ENCODE data around the gene C10orf53. TPM values are rescaled to one million over a fixed set of nuclear protein-coding genes. Genes with fewer than 3 reads are reported as not detected.
A peak's percentile ranks its signal among the peaks of the same experiment; 100 is the strongest.
"Not testable (repeated sequence)": the region's sequence is repeated elsewhere in the genome, so short reads cannot be mapped to it uniquely, and the experiment has no call there.

Gene C10orf53
- total RNA-seq, 1 donor from 2014 or later: not detected

DNA sequence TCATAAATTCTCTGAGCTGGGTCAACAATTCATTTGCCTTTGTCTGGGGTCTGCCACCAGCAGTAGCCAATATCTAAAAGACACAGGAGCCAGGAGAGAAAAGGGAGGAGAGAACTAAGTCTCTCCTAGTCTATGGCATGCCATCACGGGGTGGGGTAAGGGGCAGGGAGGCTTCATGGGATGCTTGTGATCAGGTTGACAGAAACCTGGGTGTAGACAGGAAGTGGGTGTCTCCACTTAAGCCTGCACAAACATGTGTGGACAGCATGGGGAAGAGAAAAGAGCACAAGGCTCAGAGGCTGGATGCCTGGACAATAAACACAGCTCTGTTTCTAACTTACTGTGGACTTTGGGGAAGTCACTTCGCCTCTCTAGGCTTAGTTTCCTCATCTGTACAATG, 11.5 kb upstream of the C10orf53 start:
- TF ChIP-seq, protein P1, sequence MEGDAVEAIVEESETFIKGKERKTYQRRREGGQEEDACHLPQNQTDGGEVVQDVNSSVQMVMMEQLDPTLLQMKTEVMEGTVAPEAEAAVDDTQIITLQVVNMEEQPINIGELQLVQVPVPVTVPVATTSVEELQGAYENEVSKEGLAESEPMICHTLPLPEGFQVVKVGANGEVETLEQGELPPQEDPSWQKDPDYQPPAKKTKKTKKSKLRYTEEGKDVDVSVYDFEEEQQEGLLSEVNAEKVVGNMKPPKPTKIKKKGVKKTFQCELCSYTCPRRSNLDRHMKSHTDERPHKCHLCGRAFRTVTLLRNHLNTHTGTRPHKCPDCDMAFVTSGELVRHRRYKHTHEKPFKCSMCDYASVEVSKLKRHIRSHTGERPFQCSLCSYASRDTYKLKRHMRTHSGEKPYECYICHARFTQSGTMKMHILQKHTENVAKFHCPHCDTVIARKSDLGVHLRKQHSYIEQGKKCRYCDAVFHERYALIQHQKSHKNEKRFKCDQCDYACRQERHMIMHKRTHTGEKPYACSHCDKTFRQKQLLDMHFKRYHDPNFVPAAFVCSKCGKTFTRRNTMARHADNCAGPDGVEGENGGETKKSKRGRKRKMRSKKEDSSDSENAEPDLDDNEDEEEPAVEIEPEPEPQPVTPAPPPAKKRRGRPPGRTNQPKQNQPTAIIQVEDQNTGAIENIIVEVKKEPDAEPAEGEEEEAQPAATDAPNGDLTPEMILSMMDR (IDR thresholded peaks at IDR 0.05; ENCODE audit: unreplicated experiment): no peak
- Mint-ChIP-seq H3K36me3 (no peaks in the 10 kb centered on the region), H3K9me3 (peaks cover 13% of the 10 kb centered on the region), H3K27ac (no peak overlapping the region), H3K4me1 (no peaks in the 10 kb centered on the region), H3K27me3 (ENCODE audit: low read depth) (peaks cover 78% of the 10 kb centered on the region), H3K4me3 (no peak overlapping the region)
- peak in 1 of 2 experiments; percentile 10 for DNase-seq (ENCODE audit: low spot score in 2 of 2, unreplicated experiment in 2 of 2)

DNA sequence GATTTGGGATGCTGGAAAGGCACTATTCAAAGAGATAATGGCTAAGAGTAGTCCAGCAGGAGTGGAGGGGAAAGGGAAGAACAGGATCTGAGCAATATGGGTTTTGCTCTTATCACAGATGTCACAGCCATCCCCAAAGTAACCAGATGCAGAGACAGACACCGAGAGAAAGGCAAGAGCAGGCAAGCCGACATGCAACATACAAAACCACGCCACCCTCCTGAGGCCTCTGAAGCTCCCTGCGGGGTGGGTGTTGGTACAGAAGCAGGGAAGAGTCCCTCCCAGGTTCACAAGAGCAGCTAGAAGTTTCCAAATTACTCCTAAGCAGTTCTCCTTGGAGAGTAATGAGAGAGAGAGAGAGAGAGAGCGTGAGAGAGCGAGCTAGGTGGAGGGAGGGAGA, 10.8 kb upstream of the C10orf53 start:
- Mint-ChIP-seq H3K27ac (no peak overlapping the region), H3K9me3 (peaks cover 13% of the 10 kb centered on the region), H3K4me1 (no peaks in the 10 kb centered on the region), H3K27me3 (ENCODE audit: low read depth) (peaks cover 84% of the 10 kb centered on the region), H3K4me3 (no peak overlapping the region), H3K36me3 (no peaks in the 10 kb centered on the region)
- TF ChIP-seq, protein P1 (IDR thresholded peaks at IDR 0.05; ENCODE audit: unreplicated experiment): no peak
- DNase-seq (ENCODE audit: low spot score in 2 of 2, unreplicated experiment in 2 of 2): no peak

DNA sequence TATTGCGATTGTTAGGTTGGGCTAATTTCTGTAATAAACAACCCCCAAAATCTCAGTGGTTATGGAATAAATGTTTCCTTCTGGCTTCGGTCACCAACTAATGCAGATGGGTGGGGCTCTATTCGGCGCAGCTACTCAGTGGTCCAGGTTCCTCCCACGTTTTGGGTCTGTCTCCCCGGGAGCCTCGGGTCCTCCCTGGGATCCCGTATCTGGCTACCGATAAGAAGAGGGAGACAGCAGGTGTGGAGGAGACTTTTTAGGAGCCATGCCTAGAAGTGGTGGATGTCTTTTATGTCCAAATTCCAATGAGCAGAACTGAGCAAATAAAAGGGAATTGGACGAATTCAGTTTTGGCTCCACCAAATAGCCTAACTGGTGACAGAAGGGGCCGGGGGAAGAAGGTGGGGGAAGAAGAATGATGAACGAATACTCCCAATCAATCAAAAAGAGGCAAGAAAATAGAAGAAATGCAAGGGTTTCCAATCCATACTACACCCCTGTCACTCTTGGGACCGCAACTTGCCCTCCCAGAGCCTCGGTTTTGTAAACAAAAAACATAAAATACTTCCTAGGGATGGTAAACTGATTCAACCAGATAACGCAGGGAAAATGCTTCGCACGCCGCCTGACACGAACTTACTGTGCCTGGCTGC, 498 bp upstream of the C10orf53 start:
- Mint-ChIP-seq H3K9me3 (peaks cover 34% of the 10 kb centered on the region), H3K4me3 (peak overlapping the region; percentile 52), H3K36me3 (no peaks in the 10 kb centered on the region), H3K4me1 (peaks cover 4% of the 10 kb centered on the region), H3K27ac (no peak overlapping the region), H3K27me3 (ENCODE audit: low read depth) (peaks cover 81% of the 10 kb centered on the region)
- DNase-seq (ENCODE audit: low spot score in 2 of 2, unreplicated experiment in 2 of 2): no peak
- TF ChIP-seq, protein P1 (IDR thresholded peaks at IDR 0.05; ENCODE audit: unreplicated experiment): no peak

DNA sequence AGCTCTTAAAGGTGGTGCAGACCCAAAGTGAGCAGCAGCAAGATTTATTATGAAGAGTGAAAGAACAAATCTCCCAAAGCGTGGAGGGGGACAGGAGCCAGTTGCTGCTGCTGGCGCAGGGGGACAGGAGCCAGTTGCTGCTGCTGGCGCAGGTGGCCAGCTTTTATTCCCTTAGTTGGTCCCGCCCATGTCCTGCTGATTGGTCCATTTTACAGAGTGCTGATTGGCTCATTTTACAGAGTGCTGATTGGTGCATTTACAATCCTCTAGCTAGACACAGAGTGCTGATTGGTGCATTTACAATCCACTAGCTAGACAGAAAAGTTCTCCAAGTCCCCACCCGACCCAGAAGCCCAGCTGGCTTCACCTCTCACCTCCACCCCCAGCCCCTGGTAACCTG, 3.0 kb downstream of the C10orf53 start:
- not testable (repeated sequence) for H3K36me3 Mint-ChIP-seq; DNase-seq (ENCODE audit: low spot score in 2 of 2, unreplicated experiment in 2 of 2); H3K4me1 Mint-ChIP-seq; H3K27ac Mint-ChIP-seq; H3K4me3 Mint-ChIP-seq
- Mint-ChIP-seq H3K9me3 (peaks cover 40% of the 10 kb centered on the region), H3K27me3 (ENCODE audit: low read depth) (peaks cover 69% of the 10 kb centered on the region)

DNA sequence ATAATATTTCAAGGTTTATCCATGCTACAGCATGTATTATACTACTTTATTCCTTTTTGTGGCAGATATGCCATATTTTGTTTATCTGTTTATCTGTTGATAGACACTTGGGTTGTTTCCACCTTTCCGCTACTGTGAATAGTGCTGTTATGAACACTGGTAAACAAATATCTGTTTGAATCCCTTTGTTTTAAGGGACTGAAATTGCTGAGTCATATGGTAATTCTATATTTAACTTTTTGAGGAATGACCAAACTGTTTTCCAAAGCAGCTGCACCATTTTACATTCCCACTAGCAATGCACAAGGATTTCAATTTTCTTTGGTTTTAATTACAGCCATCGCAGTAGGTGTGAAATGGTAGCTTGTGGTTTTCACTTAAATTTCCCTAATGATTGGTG, 3.4 kb downstream of the C10orf53 start:
- peaks cover 36% of the 10 kb centered on the region for H3K9me3 Mint-ChIP-seq
- no peak overlapping the region for H3K4me3 Mint-ChIP-seq
- DNase-seq (ENCODE audit: low spot score in 2 of 2, unreplicated experiment in 2 of 2): no peak
- TF ChIP-seq, protein P1 (IDR thresholded peaks at IDR 0.05; ENCODE audit: unreplicated experiment): no peak
- H3K36me3 Mint-ChIP-seq: no peaks in the 10 kb centered on the region
- peaks cover 69% of the 10 kb centered on the region for H3K27me3 Mint-ChIP-seq (ENCODE audit: low read depth)
- peaks cover 4% of the 10 kb centered on the region for H3K4me1 Mint-ChIP-seq
- no peak overlapping the region for H3K27ac Mint-ChIP-seq

DNA sequence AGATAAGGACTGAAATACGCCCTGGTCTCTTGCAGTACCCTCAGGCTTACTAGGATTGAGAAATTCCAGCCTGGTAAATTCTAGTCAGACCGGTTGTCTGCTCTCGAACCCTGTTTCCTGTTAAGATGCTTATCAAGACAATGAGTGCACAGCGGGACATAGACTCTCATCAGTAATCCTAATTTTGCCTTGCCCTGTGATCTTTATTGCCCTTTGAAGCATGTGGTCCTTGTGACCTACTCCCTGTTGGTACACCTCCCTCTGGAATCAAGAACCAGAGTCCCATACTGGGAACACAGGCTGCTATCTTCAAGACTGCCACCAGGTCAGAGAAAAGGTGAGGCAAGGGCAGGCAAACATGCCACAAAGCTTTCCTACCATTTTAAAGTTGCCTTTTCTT, 7.2 kb downstream of the C10orf53 start:
- TF ChIP-seq, protein P1 (IDR thresholded peaks at IDR 0.05; ENCODE audit: unreplicated experiment): no peak
- peaks cover 9% of the 10 kb centered on the region for H3K4me1 Mint-ChIP-seq
- no peak overlapping the region for H3K27ac Mint-ChIP-seq
- no peaks in the 10 kb centered on the region for H3K36me3 Mint-ChIP-seq
- H3K9me3 Mint-ChIP-seq: peaks cover 18% of the 10 kb centered on the region
- no peak overlapping the region for H3K4me3 Mint-ChIP-seq
- DNase-seq (ENCODE audit: low spot score in 2 of 2, unreplicated experiment in 2 of 2): no peak
- H3K27me3 Mint-ChIP-seq (ENCODE audit: low read depth): peaks cover 72% of the 10 kb centered on the region
